Kidney tubule cell (primary cell): ENCODE results near the gene PRKCA.

ENCODE experiments used
- DNase-seq: peaks from one replicate; pipeline ENCODE4 v3.0.0-alpha.2; 2018; ENCODE audit warnings: low spot score

Gene PRKCA

DNA sequence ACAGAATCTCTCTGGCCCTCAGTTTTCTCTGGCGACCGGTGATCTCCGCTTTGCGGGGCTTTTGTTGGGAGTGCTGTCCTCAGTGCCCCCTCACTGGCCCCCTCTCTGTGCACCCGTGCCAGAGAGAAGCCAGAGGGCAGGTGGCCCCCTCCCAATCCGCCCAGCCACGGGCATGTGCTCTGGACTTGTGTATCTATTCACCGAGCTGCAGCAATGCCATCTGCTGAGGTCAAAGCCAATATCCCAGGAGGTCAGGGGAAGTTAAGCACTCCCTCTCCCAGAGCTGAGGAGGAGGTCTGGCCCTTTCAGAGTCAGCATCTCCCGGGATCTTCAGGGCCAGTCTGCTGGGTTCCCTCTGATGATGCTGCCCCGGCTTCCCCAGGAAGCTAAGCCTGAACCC, 537.6 kb downstream of the PRKCA start:
- no peak for DNase-seq

DNA sequence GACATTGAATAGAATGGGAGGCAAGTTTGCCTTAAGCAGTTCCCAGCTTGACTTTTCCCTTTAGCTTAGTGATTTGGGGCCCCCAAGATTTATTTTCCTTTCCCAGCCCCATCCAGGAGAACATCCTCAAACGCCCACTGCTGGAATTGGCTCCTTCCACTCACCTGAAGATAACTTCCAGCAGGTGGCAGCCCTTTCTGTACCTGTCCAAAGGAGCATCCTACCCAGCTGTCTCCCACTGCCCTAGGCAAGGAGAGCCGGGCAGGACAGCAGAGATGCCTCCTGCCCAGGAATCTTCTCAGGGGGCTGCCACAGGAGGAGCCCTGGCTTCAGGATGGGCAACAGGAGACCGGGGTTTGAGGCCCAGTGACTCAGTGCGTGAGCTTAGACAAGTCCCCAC, 538.9 kb downstream of the PRKCA start:
- DNase-seq: no peak

DNA sequence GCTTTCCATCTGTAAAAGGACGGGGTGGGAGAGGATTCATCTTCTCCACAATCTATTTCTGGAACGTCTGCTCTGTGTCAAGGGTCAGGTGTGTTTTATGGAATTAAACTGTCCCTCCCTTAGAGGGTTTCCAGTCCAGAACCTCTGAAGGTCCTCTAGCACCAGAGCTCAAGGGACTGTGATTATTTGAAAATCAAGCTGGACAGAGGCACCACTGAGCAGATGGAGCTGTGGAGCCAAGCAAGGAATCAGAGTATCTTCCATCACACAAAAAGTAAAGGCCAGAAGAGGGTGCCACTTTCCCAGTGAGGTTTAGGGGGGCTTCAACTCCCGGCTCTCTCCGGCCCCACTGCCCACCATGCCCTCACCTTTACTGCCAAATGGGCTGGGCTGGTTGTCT, 539.3 kb downstream of the PRKCA start:
- no peak for DNase-seq

DNA sequence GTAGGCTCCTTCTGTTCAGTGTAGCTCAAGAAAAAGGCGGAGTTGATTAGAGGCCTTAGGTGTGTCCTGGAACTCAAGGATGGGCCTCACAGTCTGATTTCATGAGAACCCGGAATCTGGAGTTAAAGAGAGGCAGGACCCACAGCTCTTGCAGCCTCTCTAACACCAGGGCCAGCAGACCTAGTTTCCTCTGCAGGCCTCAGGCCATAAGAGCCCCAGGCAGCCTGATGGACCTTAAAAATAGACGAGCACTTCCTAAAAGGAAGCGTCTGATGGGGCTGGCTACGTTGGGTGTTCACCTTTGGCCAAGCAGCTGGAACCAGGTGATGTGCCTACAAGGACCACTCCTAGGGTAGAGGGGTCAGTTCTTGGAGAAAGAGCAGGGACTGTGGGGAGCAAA, 540.1 kb downstream of the PRKCA start:
- no peak for DNase-seq

DNA sequence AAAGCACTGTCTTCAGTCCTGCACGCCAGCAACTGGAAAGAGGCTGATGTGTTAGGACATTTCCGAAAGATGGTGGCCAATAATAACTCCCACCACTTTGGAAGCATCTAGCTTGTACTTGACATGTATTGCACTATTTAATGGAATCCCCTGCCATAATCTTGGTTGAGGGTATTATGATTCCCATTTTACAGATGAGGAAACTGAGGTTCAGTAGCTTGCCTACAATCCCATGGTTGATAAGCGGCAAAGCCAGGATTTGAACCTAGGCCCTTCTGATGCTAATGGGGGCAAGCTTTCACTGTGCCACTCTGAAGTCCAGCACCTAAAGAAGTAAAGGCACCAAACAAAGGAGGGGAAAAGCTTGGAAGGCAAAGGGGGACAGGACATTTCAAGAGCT, 540.5 kb downstream of the PRKCA start:
- DNase-seq: no peak

DNA sequence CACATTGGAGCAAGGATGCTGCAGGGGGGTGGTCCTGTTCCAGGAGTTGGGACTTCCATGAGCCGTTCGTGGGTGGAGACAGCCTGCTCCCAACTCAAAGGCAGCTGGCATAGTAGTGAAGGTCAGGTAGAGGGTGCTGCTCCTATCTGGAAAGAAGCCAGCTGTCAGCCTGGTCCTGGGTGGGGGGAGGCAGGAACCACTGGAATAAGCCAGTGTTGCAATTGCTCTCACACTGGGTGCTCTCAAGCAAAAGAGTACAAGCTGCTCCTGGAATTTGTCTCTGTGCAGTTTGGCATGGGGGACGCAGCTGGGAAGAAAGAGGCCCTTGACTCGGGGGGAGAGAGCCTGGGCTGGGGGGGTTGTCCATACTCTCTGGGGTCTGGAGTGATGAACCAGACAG, 541.2 kb downstream of the PRKCA start:
- no peak for DNase-seq

DNA sequence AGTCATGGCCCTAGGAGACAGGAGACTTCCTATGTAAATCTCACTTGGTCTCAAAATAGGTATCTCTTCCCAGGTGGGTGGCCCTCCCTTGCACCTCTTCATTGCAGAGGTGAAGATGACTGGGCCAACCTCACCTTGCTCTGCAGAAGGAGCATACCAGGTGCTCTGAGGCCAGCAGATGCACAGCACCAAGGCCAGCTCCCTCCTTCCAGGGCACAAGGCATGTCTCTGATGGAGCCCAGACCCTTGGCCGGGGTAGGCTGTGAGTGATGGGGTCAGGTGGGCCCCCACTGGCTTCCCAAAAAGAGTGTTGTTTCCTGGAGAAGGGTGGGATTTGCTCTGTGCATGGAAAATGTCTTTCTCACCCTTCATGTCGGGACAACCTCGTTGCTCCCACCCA, 545.3 kb downstream of the PRKCA start:
- DNase-seq: no peak

DNA sequence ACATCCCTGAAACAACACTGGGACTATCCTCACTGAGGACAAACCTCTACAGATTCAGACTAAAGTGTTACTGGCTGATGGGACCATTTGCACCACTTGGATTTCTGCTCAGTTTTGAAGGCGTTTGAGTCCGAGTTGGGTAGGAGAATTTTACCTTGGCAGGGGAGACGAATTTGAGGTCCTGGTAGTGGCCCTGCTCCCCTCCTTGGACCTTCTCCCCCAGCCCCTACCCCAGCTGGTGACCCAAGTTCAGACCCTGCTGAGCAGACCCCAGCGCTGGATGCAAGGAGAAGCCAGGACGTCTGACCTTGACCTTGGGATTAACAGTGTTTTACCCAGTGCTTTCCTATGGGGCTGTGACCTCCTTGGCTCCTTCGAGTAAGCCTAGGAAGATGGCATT, 546.1 kb downstream of the PRKCA start:
- no peak for DNase-seq

DNA sequence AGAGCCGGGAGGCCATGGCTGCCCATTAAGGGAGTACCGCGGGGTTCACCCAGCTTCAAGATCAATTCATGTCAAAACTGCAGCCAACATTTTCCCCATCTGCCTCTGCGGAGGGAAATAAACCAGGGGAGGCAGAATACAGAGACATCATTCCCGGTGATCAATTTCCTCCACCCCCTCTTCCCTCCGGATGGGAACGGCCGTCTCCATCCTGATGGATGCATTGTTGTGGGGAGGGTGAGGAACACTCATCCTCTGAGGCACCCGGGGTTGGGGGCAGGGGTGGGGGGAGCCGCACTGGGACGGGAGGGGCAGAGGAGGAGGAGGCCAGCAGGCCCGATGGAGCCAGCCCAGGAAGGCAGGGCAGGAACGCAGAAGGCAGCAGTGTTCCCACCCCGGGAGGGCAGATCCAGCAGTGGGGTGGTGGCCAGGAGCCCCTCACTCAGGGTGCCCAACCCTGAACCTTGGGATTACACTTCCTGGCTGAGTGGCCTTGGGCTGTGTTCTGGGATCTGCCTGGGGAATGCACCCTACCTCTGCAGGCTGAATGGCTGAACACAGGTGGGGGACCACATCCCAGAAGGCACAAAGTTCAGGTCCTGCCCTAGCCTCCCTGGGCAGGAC, 546.7 kb downstream of the PRKCA start:
- no peak for DNase-seq

DNA sequence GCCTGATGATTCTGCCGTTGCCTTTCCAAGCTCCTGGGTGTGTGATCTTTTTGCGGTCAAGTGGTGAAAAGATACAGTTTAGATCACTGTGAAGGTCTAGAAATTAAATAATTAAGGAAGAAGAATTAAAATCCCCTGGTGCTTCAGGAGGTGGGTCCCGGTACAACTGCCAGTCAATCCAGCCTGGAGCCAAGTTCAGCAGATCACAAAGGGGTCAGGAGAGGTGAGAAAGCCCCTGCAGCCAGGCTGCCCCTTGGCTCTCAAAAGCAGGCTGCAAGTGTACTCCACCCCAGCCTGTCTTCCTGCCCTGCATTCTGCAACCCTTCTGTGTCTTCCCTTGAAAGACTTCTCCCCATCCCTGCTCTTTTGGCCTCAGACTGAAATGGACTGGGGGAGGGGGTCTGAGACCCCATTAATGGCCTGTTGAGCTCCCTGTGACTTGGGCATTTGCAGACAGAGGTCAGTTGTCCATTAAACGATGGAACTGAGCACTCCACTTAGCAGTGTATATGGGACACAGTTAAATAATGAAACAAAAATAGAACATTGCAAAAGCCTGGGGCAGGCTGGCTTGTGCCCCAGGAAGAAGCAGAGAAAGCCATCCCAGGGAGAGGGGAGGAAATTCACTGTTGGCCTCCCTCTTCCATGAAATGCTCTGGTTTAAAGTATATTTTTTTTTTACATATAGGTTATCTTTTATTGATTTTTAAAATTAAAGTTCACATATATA, 547.6 kb downstream of the PRKCA start:
- DNase-seq: no peak

DNA sequence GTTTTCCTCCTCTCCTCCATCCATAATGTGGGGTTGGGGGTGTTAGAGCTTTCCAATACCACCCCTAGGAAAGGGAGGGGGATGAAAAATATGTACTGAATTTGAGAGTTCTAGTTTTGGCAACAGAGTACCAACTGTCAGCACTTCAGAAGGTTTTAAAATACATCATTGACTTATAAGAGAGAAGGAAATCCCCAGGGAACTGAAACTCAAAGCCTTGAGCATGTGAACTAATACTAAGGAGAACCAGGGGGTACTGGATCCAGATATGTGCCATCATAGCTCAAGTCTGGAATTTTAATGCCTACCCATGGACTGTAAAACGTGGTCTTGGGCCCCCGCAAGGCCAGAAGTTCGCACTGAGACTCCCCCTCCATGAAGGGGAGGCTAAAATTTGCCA, 548.3 kb downstream of the PRKCA start:
- no peak for DNase-seq

DNA sequence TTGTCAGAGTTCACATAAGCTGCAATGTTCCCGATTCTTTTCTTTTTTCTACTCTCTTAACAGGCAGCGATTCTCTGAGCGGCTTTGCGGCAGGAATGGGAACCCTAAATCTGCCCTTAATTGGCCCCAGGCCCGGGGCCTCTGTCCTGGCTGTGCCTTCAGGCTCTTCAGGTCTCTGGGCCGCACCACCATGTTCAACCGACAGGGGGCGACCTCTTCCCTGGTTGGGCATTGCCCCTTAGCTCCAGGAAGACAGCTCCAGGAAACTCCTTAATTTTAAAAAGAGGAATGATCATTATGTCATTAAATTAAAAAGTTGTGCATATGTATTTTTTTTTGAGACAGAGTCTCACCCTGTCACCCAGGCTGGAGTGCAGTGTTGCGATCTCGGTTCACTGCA, 552.8 kb downstream of the PRKCA start:
- no peak for DNase-seq

DNA sequence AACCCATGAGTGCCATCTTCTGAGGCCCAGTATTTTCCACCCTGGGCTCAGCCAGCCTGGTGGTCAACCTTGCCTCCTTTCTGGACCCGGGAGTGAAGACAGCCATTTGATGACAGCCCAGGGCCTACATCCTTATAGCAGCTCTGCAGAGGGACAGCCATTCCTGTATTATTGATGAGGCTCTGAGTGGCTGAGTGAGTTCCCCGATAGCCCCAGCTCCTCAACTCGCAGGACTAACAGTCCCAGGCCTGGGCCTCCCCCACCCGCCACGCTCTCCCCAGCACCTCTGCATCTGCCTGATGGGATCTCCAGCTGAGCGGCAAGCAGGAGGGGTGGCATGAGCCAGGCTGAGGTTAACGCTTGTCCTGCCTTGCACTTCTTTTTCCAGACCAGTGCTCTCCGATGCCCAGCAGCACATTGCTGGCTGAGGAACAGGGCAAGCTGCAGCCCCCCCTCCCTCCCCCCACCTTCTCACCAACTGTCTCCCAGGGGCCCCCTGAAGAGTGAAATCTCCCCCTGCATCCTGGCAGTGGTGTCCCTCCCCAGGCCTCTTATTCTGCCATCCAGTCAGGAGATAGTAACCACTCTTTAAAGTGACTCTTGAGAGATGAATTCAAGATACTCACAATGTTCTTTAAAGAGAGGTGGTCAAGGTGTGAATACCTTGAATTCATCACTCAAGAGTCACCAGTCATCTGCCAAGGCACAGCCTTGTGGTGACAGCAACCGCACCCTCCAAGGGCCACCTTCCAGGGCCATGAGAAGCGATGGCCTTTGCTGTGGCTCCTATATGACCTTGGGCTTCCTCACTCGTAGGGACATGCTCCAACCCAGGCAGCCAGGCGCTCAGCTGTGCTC, 556.0 kb downstream of the PRKCA start:
- no peak for DNase-seq

DNA sequence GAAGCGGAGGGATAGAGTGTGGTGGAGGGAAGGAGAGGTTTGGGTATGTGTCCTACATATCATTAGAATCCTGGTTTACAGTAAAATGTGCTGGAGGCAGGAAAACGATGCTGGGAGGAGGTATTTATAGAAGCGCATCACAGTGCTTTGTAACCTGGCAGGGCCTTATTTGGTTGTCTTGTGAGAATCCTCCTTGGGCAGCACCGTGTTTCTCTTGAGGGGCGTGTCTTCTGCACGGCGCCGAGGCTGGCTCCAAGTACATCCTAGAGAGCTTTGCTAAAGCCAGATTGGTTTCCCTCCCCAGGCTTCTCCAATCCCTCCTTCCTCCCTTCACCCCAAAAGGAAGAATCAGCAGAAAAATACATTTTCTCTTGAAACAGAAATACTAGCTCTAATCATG, 556.9 kb downstream of the PRKCA start:
- no peak for DNase-seq

DNA sequence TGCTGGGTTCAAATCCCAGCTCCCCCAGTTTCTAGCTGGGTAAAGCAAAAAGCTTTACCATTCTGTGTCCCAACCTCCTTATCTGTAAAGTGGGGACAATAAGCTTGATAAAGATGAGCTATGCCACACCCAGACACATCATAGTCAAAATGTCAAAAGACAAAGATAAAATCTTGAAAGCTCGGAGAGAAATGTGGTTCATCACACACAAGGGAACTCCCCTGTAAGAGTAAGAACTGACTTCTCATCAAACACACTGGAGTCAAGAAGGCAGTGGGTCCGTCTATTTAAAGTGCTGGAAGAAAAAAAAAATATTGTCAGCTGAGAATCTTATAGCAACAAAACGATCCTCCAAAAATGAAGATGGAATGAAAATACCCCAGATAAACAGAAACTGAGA, 557.8 kb downstream of the PRKCA start:
- DNase-seq: no peak
